SW 1271 (cell line): ENCODE measurements around the gene UBAP2.

Source experiments
- DNase-seq, 2 experiments: peaks; one replicate each; lab custom pipeline; 2025; lab: John Stamatoyannopoulos, UW

Gene UBAP2

GRCh38 chr9:33921967-33922895 lies 126.5 kb downstream of the UBAP2 start:
- DNase-seq, result no peak

DNA sequence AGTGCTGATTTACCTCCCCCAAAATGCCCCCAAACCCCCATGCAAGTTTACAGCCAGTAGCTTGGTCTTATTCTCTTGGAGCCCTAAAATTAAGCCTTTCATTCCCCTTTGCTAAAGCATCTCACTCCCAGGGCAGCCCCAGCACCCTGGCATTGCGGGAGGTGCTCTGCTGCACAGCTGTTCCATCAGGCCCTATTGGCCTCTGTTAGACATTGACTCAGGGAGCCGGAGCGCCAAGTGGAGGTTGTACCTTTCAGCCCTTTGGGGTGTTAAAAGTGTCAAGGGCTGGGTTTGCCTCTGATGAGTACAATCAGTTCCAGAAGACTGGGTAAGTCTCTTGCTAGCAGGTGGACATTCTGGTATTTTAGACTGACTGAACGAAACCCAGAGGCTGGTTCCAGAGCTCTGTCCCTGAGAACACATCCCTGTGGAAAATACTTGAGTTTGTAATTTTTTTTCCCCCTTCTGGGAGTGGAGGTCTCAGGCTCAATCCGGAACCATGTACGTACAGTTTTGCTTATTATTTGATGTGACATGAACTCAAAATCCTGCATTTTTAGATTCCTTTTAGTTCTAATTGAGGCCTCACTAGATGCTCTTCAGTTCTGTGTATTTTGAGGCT lies 129.3 kb downstream of the UBAP2 start:
- DNase-seq, result no peak

- no peak for DNase-seq
Observed at GRCh38 chr9:33917036-33917435, 131.7 kb downstream of the UBAP2 start.

GRCh38 chr9:33914887-33915628 lies 133.6 kb downstream of the UBAP2 start:
- no peak for DNase-seq

- no peak for DNase-seq
Observed at GRCh38 chr9:33913541-33913940, 135.1 kb downstream of the UBAP2 start.

DNA sequence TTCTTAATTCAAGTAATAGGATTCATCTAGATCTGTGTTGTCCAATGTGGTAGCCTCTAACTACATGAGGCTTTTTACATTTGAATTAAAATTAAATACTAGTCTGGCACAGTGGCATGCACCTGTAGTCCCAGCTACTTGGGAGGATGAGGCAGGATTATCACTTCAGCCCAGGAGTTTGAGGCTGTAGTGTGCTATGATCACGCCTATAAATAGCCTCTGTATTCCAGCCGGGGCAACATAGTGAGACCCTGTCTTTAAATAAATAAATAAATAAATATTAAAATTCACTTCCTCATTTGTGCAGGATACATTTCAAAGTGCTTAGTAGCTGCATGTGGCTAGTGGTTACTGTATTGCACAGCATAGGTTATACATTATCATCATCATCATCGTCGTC lies 139.9 kb downstream of the UBAP2 start:
- DNase-seq, result no peak

GRCh38 chr9:33908114-33908513 lies 140.6 kb downstream of the UBAP2 start:
- DNase-seq, result no peak

DNA sequence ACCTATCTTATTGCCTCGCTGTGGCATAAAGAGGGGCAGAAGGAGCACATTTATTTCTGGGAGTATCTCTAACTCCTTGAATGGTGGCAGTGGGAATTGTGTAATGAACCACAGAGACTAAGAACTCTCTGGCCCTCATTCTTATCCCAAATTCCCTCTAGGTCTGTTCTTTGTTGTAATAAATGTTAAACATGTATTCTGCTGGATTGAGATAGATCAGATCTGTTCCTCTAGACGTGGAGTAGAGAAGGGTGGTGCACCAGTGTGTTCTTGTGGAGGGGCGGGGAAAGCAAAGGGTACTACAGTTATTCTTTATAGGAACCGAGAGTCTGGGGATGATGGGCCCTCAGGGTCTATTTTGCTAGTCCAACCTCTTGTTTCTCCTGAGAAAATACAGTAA lies 141.3 kb downstream of the UBAP2 start:
- no peak for DNase-seq

GRCh38 chr9:33906769-33907168 lies 141.9 kb downstream of the UBAP2 start:
- no peak for DNase-seq

DNA sequence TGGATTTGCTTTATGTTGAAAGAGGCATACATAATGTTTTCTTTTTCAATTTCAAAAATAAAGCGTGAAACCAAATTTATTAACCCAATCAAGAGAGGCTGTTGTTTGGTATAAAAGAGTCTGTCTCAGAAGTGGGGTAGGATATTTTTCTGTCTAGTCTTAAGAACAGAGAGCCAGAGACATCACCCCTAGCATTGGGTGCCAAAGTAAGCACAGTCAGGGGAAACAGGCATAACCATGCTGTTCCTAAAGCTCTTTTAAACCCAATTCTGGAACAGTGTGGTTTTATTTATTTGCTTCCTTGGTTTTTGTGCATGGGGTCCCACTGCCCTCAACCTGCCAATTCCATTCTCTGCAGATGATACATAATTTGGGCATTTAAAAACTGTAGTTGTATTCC lies 143.6 kb downstream of the UBAP2 start:
- no peak for DNase-seq

DNA sequence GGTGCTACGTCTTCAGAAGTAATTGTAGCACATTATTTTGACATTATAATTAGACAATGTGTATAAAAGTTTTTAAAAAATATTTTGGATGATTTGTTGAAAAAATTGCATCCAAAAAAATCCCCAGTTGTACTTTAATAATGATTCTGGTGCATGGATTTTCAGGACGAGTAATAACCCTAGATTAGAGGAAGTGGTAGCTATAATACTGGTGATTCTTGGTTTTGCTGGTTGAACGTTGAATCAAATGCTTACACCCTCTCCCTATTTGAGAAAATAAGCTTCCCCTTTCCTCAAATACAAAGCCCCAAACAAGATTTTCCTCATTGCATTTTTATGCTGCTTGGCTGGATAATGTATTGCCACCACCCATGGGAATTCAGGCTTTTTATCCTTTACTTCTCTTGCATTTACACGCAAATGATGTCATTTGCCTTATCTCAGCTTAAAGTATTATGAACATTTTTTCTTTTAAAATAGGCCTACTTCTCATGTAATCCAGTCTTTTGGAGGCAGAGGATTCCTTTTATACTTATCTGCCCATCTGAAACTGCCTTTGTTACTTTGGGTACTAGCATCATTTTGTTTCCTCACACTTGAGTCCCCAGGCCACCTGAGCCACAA lies 145.4 kb downstream of the UBAP2 start:
- no peak for DNase-seq

DNA sequence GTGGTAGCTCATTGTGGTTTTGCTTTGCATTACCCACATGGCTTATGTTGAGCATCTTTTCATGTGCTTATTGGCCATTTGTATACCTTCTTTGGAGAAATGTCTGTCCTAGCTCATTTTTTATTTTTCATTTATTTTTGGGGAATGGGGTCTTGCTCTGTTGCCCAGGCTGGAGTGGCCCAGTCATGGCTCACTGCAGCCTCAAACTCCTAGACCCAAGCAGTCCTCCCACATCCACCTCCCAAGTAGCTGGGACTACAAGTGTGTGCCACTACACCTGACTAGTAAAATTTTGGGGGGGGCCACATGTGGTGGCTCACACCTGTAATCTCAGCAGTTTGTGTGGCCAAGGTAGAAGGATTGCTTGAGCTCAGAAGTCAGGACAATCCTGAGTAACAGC lies 154.4 kb downstream of the UBAP2 start:
- no peak for DNase-seq

- no peak for DNase-seq
Observed at GRCh38 chr9:33893861-33894260, 154.8 kb downstream of the UBAP2 start.

DNA sequence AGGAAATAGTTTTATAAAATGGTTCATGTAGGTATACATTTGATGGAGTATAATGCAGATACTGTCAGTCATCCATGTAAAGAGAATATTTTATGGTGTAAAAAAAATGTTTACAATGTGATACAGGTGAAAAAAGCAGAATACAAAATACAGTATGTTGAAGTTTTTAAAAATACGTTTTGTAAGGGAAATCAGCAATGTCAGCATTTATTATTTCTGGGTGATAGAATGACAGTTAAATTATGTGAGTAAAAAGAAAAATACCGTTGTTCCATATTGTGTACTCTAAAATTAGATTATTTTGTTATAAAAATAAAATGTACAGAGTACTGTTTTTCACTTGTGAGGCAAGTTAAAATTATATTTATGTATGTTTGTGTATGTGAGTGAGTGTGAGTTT lies 162.7 kb downstream of the UBAP2 start:
- no peak for DNase-seq

GRCh38 chr9:33884856-33885701 lies 163.6 kb downstream of the UBAP2 start:
- DNase-seq, result peak in 1 of 2 experiments; percentile 9

- no peak for DNase-seq
Observed at GRCh38 chr9:33881635-33882034, 167.1 kb downstream of the UBAP2 start.

- DNase-seq, result no peak
Observed at GRCh38 chr9:33880211-33881089, 168.2 kb downstream of the UBAP2 start.

DNA sequence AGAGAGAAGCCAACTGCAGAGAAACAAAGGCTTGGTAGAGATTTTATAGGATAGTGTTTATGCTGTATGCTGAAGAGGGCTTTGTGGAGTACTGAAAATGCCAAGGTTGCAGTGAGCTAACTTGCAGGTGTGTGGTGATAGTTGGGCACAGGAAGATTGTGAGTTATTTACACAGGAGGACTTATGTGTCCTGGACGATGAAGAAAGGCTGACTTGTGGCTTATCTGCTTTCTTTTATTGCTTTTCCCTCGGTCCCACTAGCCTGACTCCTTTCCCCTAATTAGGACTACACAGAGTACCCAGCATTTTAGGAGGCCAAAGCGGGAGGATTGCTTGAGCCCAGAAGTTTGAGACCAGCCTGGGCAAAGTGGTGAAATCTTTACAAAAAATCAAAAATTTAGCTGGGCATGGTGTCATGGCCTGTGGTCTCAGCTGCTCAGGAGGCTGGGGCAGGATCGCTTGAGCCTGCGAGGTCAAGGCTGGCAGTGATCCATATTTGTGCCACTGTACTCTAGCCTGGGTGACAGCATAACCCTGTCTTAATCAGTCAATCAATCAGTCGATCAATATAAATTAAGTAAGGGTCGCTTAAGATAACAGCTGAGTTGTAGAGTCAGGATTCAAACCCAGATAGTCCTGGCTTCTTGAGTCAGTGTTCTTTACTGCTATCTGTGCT lies 169.9 kb downstream of the UBAP2 start:
- DNase-seq, result no peak

DNA sequence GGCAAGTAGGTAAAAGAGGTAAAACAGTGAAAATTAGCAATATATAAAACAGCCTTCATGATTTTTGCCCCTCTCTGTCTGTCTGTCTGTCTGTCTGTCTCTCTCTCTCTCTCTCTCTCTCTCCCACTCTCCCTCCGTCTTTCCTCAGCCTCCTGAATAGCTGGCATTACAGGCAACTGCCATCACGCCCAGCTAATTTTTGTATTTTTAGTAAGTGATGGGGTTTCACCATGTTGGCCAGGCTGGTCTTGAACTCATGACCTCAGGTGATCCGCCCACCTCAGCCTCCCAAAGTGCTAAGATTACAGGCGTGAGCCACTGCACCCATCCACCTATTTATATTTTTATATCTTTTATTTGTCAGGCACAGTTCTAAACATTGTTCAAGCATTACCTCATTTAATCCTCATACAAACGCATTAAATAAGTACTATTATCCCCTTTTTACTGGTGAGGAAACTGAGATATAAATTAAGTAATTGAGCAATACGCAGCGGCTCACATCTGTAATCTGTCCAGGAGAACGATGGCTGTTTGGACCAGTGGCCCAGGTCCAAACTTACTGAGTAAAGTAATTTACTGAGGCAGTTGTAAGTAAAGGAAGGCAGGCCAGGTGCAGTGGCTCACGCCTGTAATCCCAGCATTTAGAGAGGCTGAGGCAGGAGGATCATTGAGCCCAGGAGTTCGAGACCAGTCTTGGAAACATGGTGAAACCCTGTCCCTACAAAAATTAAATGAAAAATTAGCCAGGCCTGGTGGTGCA lies 170.8 kb downstream of the UBAP2 start:
- no peak for DNase-seq
